ENCODE measurements around the gene SS18L1.
A peak's percentile ranks its signal among the peaks of the same experiment; 100 is the strongest.

Gene SS18L1

DNA sequence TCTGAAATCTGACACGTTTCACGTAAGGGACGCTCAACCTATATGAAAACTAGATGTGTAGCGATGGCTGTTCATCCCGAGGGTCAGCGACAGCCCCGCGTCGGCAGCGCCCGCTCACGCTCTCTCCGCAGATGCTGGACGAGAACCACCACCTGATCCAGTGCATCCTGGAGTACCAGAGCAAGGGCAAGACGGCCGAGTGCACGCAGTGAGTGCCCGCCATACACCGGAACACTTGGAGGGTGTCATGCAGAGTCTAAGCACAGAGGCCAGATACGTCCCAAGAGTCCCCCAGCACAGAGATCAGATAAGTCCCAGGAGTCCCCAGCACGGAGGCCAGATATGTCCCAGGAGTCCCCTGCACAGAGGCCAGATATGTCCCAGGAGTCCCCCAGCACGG, 15.0 kb downstream of the SS18L1 start:
- POLR2A ChIA-PET, result no interaction called here
- TF ChIP-seq, protein P1, sequence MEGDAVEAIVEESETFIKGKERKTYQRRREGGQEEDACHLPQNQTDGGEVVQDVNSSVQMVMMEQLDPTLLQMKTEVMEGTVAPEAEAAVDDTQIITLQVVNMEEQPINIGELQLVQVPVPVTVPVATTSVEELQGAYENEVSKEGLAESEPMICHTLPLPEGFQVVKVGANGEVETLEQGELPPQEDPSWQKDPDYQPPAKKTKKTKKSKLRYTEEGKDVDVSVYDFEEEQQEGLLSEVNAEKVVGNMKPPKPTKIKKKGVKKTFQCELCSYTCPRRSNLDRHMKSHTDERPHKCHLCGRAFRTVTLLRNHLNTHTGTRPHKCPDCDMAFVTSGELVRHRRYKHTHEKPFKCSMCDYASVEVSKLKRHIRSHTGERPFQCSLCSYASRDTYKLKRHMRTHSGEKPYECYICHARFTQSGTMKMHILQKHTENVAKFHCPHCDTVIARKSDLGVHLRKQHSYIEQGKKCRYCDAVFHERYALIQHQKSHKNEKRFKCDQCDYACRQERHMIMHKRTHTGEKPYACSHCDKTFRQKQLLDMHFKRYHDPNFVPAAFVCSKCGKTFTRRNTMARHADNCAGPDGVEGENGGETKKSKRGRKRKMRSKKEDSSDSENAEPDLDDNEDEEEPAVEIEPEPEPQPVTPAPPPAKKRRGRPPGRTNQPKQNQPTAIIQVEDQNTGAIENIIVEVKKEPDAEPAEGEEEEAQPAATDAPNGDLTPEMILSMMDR (IDR thresholded peaks at IDR 0.05; ENCODE audit: control extremely low read depth, extremely low read depth, low read depth, missing control alignments), result no peak
- CTCF ChIA-PET, result no interaction called here
- no peak for DNase-seq (ENCODE audit: extremely low spot score)

- ChIA-PET CTCF (no interaction called here), POLR2A (no interaction called here)
- DNase-seq (ENCODE audit: extremely low spot score), result no peak
These were observed 15.5 kb downstream of the SS18L1 start for GRCh38 chr20:62159052-62159451.

DNA sequence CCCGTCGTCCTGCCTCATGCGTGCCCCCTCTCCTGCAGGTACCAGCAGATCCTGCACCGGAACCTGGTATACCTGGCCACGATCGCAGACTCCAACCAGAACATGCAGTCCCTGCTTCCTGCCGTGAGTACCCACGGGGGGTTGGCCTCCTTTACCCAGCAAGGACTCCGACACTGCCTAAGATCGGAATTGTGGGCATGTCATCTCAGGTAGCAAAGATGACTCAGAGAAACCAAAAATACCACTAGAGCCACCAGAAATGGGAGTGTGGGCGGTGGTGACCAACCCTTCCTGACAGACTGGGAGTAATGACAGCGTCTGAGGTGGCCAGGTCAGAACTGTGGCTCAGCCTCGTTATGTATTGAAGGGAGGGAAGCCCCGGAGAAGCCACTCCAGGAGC, 16.3 kb downstream of the SS18L1 start:
- ChIA-PET CTCF (no interaction called here), POLR2A (no interaction called here)
- peak; percentile 84 for DNase-seq (ENCODE audit: extremely low spot score)
- TF ChIP-seq, protein P1 (IDR thresholded peaks at IDR 0.05; ENCODE audit: control extremely low read depth, extremely low read depth, low read depth, missing control alignments), result no peak

More at GRCh38 chr20:62159052-62159451, 15.5 kb downstream of the SS18L1 start:
- TF ChIP-seq, protein P1 (IDR thresholded peaks at IDR 0.05; ENCODE audit: control extremely low read depth, extremely low read depth, low read depth, missing control alignments), result no peak

DNA sequence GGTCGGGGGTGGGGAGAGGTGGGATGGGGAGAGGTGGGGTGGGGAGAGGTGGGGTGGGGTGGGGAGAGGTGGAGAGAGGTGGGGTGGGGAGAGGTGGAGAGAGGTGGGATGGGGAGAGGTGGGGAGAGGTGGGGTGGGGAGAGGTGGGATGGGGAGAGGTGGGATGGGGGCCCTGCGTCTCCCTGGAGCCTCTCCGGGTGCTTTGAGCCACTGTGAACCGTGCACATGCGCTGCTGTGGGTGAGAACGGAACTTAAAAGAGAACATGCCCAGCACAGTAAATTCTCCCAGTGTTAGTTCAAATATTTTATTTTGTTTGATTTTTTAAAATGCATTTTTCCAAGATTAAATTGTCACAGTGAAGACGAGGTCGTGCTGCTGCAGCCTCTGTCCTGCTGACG, 16.7 kb downstream of the SS18L1 start:
- DNase-seq (ENCODE audit: extremely low spot score), result no peak
- TF ChIP-seq, protein P1 (IDR thresholded peaks at IDR 0.05; ENCODE audit: control extremely low read depth, extremely low read depth, low read depth, missing control alignments), result no peak
- ChIA-PET POLR2A (no interaction called here), CTCF (no interaction called here)

GRCh38 chr20:62160876-62161275, 17.3 kb downstream of the SS18L1 start:
- DNase-seq (ENCODE audit: extremely low spot score), result no peak
- POLR2A ChIA-PET, result no interaction called here
- CTCF ChIA-PET, result no interaction called here
- TF ChIP-seq, protein P1 (IDR thresholded peaks at IDR 0.05; ENCODE audit: control extremely low read depth, extremely low read depth, low read depth, missing control alignments), result no peak

DNA sequence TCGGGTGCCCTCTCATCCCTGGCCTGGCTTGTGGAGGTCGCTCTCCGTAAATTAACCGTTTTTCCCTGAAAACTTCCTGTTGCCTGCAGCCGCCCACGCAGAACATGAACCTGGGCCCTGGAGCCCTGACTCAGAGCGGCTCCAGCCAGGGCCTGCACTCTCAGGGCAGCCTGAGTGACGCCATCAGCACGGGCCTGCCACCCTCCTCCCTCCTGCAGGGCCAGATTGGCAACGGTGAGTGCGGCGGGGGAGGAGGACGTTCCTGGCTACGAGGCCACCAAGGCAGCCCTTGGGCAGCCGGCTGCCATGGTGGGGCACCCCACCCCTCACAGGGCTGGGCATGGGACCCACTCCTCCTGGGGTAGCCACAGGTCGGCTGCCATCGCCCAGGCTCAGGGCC, 17.8 kb downstream of the SS18L1 start:
- ChIA-PET CTCF (no interaction called here), POLR2A (no interaction called here)
- no peak for DNase-seq (ENCODE audit: extremely low spot score)
- TF ChIP-seq, protein P1 (IDR thresholded peaks at IDR 0.05; ENCODE audit: control extremely low read depth, extremely low read depth, low read depth, missing control alignments), result no peak

All from GM10248 (cell line).